ELF-1 (cell line): ENCODE measurements around the gene SRGN.
"Not testable (repeated sequence)": the region's sequence is repeated elsewhere in the genome, so short reads cannot be mapped to it uniquely, and the experiment has no call there.

Experiments
- DNase-seq: peaks from one replicate; pipeline ENCODE4 v3.0.0-alpha.2; 2016; ENCODE audit warnings: low read depth, low spot score

The SRGN gene

GRCh38 chr10:69087590-69088470 lies at the start of gene SRGN:
Gene SRGN (plus strand): TSS chr10:69088103. CDS start chr10:69088158, 55 bp downstream.
- no peak for DNase-seq

GRCh38 chr10:69040904-69041303 lies 47.0 kb upstream of the SRGN start:
- not testable (repeated sequence) for DNase-seq

- DNase-seq = no peak
Observed at GRCh38 chr10:69042417-69042816, 45.5 kb upstream of the SRGN start.

- no peak for DNase-seq
Observed at GRCh38 chr10:69042838-69043237, 45.1 kb upstream of the SRGN start.

GRCh38 chr10:69043931-69044531 lies 43.9 kb upstream of the SRGN start:
- DNase-seq = no peak

GRCh38 chr10:69044546-69044945 lies 43.4 kb upstream of the SRGN start:
- DNase-seq = no peak

- DNase-seq = no peak
Observed at GRCh38 chr10:69045441-69046300, 42.2 kb upstream of the SRGN start.

GRCh38 chr10:69047111-69047832 lies 40.6 kb upstream of the SRGN start:
- DNase-seq = no peak

GRCh38 chr10:69048103-69048502 lies 39.8 kb upstream of the SRGN start:
- no peak for DNase-seq

- no peak for DNase-seq
Observed at GRCh38 chr10:69049566-69049961, 38.3 kb upstream of the SRGN start.

- DNase-seq = no peak
Observed at GRCh38 chr10:69051303-69051702, 36.6 kb upstream of the SRGN start.

- DNase-seq = peak; percentile 50
Observed at GRCh38 chr10:69051710-69052487, 36.0 kb upstream of the SRGN start.

GRCh38 chr10:69052736-69053135 lies 35.2 kb upstream of the SRGN start:
- DNase-seq = no peak

- DNase-seq = no peak
Observed at GRCh38 chr10:69055241-69055640, 32.7 kb upstream of the SRGN start.

GRCh38 chr10:69056129-69056528 lies 31.8 kb upstream of the SRGN start:
- no peak for DNase-seq

- DNase-seq = no peak
Observed at GRCh38 chr10:69056536-69057260, 31.2 kb upstream of the SRGN start.

- peak; percentile 17 for DNase-seq
Observed at GRCh38 chr10:69057261-69057950, 30.5 kb upstream of the SRGN start.

GRCh38 chr10:69057951-69058297 lies 30.0 kb upstream of the SRGN start:
- DNase-seq = no peak

- DNase-seq = no peak
Observed at GRCh38 chr10:69060127-69060798, 27.6 kb upstream of the SRGN start.
